Kidney (tissue), 14 donors: ENCODE data around the gene RBM15B. TPM values are rescaled to one million over a fixed set of nuclear protein-coding genes. Genes with fewer than 3 reads are reported as not detected.

Source experiments
- DNase-seq, 5 donors: peaks; one replicate each; pipeline ENCODE4 v3.0.0-alpha.2; 2013 to 2020
- FAIRE-seq: peaks from 2 replicates; lab custom pipeline; 2012; peaks lifted over from hg19 to GRCh38; lab: Jason Lieb, UNC
- H3K27ac ChIP-seq, 2 donors: one replicate each; pipeline ENCODE4 v1.7.0; 2013; ENCODE audit warnings: low read depth in 2 of 2, low read length in 2 of 2, inconsistent platforms in 1 of 2
- H3K27me3 ChIP-seq: one replicate; pipeline ENCODE4 v1.7.1; 2013; ENCODE audit warnings: low read length, inconsistent platforms; ENCODE audit not compliant: control insufficient read depth, insufficient read depth
- H3K36me3 ChIP-seq, 3 donors: one replicate each; pipeline versions ENCODE4 v1.7.0 to v1.7.1; 2013; ENCODE audit warnings: low read length in 3 of 3, control low read depth in 1 of 3, inconsistent platforms in 1 of 3; ENCODE audit not compliant: insufficient read depth in 3 of 3, control insufficient read depth in 2 of 3
- H3K4me1 ChIP-seq, 3 donors: one replicate each; pipeline versions ENCODE4 v1.7.0 to v1.7.1; 2013; ENCODE audit warnings: low read length in 3 of 3, inconsistent platforms in 1 of 3, low read depth in 1 of 3; ENCODE audit not compliant: control insufficient read depth in 2 of 3, insufficient read depth in 2 of 3
- H3K4me3 ChIP-seq, 3 donors: one replicate each; pipeline versions ENCODE4 v1.7.0 to v1.8.1; 2013; ENCODE audit warnings: low read length in 3 of 3, control low read depth in 1 of 3, inconsistent platforms in 1 of 3
- H3K9ac ChIP-seq, 3 donors: one replicate each; pipeline versions ENCODE4 v1.7.0 to v1.7.1; 2013; ENCODE audit warnings: low read length in 3 of 3, control low read depth in 1 of 3, inconsistent platforms in 1 of 3
- H3K9me3 ChIP-seq, 3 donors: one replicate each; pipeline versions ENCODE4 v1.7.0 to v1.7.1; 2013; ENCODE audit warnings: low read length in 3 of 3, control low read depth in 1 of 3, inconsistent platforms in 1 of 3; ENCODE audit not compliant: control insufficient read depth in 2 of 3, insufficient read depth in 1 of 3
- CTCF ChIP-seq: IDR thresholded peaks from 3 replicates; pipeline ENCODE4 v1.5.1; 2012; ENCODE audit warnings: mild to moderate bottlenecking, moderate library complexity, borderline replicate concordance; ENCODE audit not compliant: insufficient read depth; ENCODE audit errors: extremely low read depth
- intact Hi-C: fragments of 100-400 bp; cut with DNase I; formaldehyde crosslinking; loops from one replicate; pipeline ENCODE4 v1.11.1; 2022
- polyA plus RNA-seq: library from polyadenylated mRNA; stranded (reverse); fragments of 350-450 nt; fragmentation: Illumina TruSeq; extraction: RNeasy Lipid Tissue Mini Kit (QIAGEN cat#74804); gene quantifications from one replicate; pipeline ENCODE4 v1.2.3, GENCODE V29; 2014; ENCODE audit warnings: low read depth, low replicate concordance; ENCODE audit not compliant: insufficient read depth
- total RNA-seq: library from RNA; stranded (reverse); fragmentation: NEBNext Ultra II Directional; extraction: Animal tissue kit (Norgen Biotek cat#: 25700); gene quantifications from one replicate; pipeline ENCODE4 v1.2.1, GENCODE V29; 2021
- donor health status: control.
- donor health status: control.
- donor health status: control.
- donor health status: control.
- donor health status: control.
- donor health status: DM: yes; HTN: yes; CAD: no.
- donor health status: Normal renal cell carcinoma (clear cell type).

RBM15B gene
- total and polyA plus RNA-seq, 2 donors from 2014 or later: 9.8 to 28.0 TPM

GRCh38 chr3:51350751-51351150, 40.3 kb upstream of the RBM15B start:
- FAIRE-seq: no peak
- TF ChIP-seq CTCF: no peak
- DNase-seq: no peak
- Histone ChIP-seq H3K4me3 (no peak overlapping the region), H3K27ac (no peak overlapping the region), H3K4me1 (no peaks in the 10 kb centered on the region), H3K36me3 (no peaks in the 10 kb centered on the region), H3K27me3 (no peaks in the 10 kb centered on the region), H3K9ac (no peak overlapping the region), H3K9me3 (no peaks in the 10 kb centered on the region)
- intact Hi-C loops: no loop called here

- Histone ChIP-seq H3K36me3 (no peaks in the 10 kb centered on the region), H3K27me3 (no peaks in the 10 kb centered on the region), H3K4me1 (no peaks in the 10 kb centered on the region), H3K9ac (no peak overlapping the region), H3K9me3 (no peaks in the 10 kb centered on the region), H3K4me3 (no peak overlapping the region), H3K27ac (no peak overlapping the region)
- DNase-seq: no peak
- FAIRE-seq: no peak
- intact Hi-C loops: no loop called here
- TF ChIP-seq CTCF: no peak
Measured at GRCh38 chr3:51353131-51353530, 38.0 kb upstream of the RBM15B start.

- no peaks in the 10 kb centered on the region for H3K9me3 ChIP-seq
- no peaks in the 10 kb centered on the region for H3K27me3 ChIP-seq
- no peak for DNase-seq
- no peaks in the 10 kb centered on the region for H3K4me1 ChIP-seq
- no peak overlapping the region for H3K9ac ChIP-seq
- H3K27ac ChIP-seq: no peak overlapping the region
- H3K4me3 ChIP-seq: no peak overlapping the region
- intact Hi-C loops: no loop called here
- TF ChIP-seq CTCF: no peak
- no peaks in the 10 kb centered on the region for H3K36me3 ChIP-seq
- no peak for FAIRE-seq
Measured at GRCh38 chr3:51353691-51354090, 37.4 kb upstream of the RBM15B start.

- Histone ChIP-seq H3K36me3 (no peaks in the 10 kb centered on the region), H3K9ac (no peak overlapping the region), H3K4me1 (no peaks in the 10 kb centered on the region), H3K9me3 (no peaks in the 10 kb centered on the region), H3K27ac (no peak overlapping the region), H3K4me3 (no peak overlapping the region), H3K27me3 (no peaks in the 10 kb centered on the region)
- no peak for DNase-seq
- intact Hi-C loops: no loop called here
- TF ChIP-seq CTCF: no peak
- FAIRE-seq: no peak
Measured at GRCh38 chr3:51354172-51354571, 36.9 kb upstream of the RBM15B start.
